Activated naive CD8-positive, alpha-beta T cell treated with anti-CD3 and anti-CD28 coated beads, Interleukin-2, amount 10 ng/mL, durations not matched to agents 7 days and 5 days (primary cell): ENCODE data around the gene HTRA2. TPM values are rescaled to one million over a fixed set of nuclear protein-coding genes. Genes with fewer than 3 reads are reported as not detected.

Experiments used
- ATAC-seq: fragments of 150-1000 bp; cut with Tn5 transposase; one replicate; pipeline ENCODE4 v1.10.0; 2021; ENCODE audit warnings: low read depth, moderate library complexity
- POLR2A ChIA-PET: fragments of 350-600 bp; sonication (Branson Sonifier 250); formaldehyde crosslinking; loops from one replicate; lab custom pipeline; 2021; ENCODE audit warnings: antibody characterized with exemption; lab: Charles Lee
- DNase-seq: peaks from one replicate; pipeline ENCODE4 v3.0.0; 2021
- H3K27ac Mint-ChIP-seq: one replicate; pipeline ENCODE4 v1.8.0; 2022; ENCODE audit warnings: mild to moderate bottlenecking, mixed read lengths
- H3K27me3 Mint-ChIP-seq: one replicate; pipeline ENCODE4 v1.8.0; 2022; ENCODE audit warnings: mild to moderate bottlenecking, moderate library complexity, mixed read lengths
- H3K36me3 Mint-ChIP-seq: one replicate; pipeline ENCODE4 v1.8.0; 2021; ENCODE audit warnings: mild to moderate bottlenecking, mixed read lengths
- H3K4me1 Mint-ChIP-seq: one replicate; pipeline ENCODE4 v1.8.0; 2021; ENCODE audit warnings: mixed read lengths
- H3K4me3 Mint-ChIP-seq: one replicate; pipeline ENCODE4 v1.8.0; 2022; ENCODE audit warnings: mild to moderate bottlenecking, moderate library complexity, mixed read lengths
- H3K9me3 Mint-ChIP-seq: one replicate; pipeline ENCODE4 v1.8.0; 2021; ENCODE audit warnings: mixed read lengths
- total RNA-seq, 2 experiments: library from RNA; stranded (reverse); gene quantifications; one replicate each; pipeline ENCODE4 v1.2.3, GENCODE V29; 2021

HTRA2 gene
- total RNA-seq, 2 experiments from 2014 or later, result 46.6 to 47.4 TPM

DNA sequence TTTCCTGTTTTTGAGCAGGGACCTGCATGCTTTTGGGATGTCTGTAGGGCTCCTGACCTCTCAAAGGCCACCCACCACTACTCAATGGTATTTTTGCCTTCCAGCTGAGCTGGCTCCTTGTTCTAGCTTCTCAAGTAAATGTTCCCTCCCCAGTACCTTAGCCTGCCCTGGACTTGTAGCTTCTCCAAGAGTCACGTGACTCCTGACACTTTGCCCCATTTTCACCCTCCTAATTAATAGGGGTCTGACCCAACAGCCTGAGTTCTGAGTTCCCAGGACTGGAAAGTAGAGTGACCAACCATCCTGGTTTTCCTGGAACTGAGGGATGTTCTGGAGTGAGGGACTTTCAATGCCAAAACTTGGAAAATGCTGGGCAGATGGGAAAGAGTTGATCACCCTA lies 34.3 kb upstream of the HTRA2 start:
- ATAC-seq, result no peak

DNA sequence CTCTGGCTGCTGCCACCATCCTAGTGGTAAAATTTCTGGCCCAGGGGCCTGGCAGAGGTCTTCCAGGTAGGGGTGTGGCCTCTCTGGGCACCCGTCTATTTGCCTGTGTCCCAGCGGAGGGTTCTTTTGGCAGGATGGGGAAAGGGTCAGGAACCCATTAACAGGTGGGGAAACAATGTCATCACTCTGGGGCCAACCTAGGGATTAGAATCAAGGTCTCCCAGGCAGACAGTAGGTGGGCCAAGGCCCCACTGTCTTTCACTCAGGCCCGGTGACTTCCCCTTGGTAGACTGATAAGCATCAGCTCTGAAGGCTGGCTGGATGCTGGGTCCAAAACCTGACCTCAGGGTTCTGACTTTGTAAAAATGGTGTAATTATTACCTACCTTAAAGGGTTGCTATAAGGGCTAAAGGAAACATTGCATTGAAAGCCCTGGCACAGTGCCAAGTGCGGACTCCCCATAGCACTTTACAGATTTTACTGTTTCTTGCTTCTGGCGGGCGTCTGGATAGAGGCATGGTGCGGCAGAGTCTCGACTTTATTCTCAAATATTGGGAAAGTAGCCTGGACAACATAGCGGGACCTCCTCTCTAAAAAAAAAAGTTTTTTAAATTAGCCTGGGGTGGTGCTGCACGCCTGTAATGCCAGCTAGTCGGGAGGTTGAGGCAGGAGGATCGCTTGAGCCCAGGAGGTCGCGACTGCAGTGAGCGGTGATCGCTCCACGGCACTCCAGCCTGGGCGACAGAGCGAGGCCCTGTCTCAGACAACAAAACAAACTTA lies 32.5 kb upstream of the HTRA2 start:
- H3K4me1 Mint-ChIP-seq, result peaks cover 23% of the 10 kb centered on the region
- peaks cover 6% of the 10 kb centered on the region for H3K36me3 Mint-ChIP-seq
- DNase-seq (no peak), ATAC-seq (no peak)
- peak overlapping the region; percentile 87 for H3K4me3 Mint-ChIP-seq
- H3K27me3 Mint-ChIP-seq, result peaks cover 47% of the 10 kb centered on the region
- POLR2A ChIA-PET, result interaction anchor here (1.2 to 3.2 kb wide), 4 partner anchors 10 to 33 kb away, joined by 4 to 12 read pairs (median 8); partner anchors contain the start of genes AUP1, CCDC142, HTRA2 and PCGF1
- H3K9me3 Mint-ChIP-seq, result no peaks in the 10 kb centered on the region
- H3K27ac Mint-ChIP-seq, result no peak overlapping the region

More for the DNA sequence above, 34.3 kb upstream of the HTRA2 start:
- peaks cover 32% of the 10 kb centered on the region for H3K27me3 Mint-ChIP-seq
- H3K36me3 Mint-ChIP-seq, result peaks cover 6% of the 10 kb centered on the region
- H3K4me1 Mint-ChIP-seq, result peaks cover 19% of the 10 kb centered on the region
- H3K4me3 Mint-ChIP-seq, result no peak overlapping the region
- no peaks in the 10 kb centered on the region for H3K9me3 Mint-ChIP-seq
- no peak for DNase-seq
- H3K27ac Mint-ChIP-seq, result no peak overlapping the region
- POLR2A ChIA-PET, result interaction anchor here (1.5 kb wide), 1 partner anchor 12 kb away, joined by 3 read pairs; the partner anchor contains the start of genes CCDC142 and TTC31

- H3K36me3 Mint-ChIP-seq, result peaks cover 3% of the 10 kb centered on the region
- peak overlapping the region; percentile 42 for H3K27ac Mint-ChIP-seq
- H3K4me3 Mint-ChIP-seq, result peak overlapping the region; percentile 87
- no peaks in the 10 kb centered on the region for H3K9me3 Mint-ChIP-seq
- DNase-seq (peak; percentile 64), ATAC-seq (peak; percentile 41)
- POLR2A ChIA-PET, result interaction anchor here (1.2 to 3.2 kb wide), 4 partner anchors 9 to 32 kb away, joined by 4 to 12 read pairs (median 8); partner anchors contain the start of genes AUP1, CCDC142, HTRA2 and PCGF1
- H3K27me3 Mint-ChIP-seq, result peaks cover 54% of the 10 kb centered on the region
- H3K4me1 Mint-ChIP-seq, result peaks cover 24% of the 10 kb centered on the region
These were observed 31.8 kb upstream of the HTRA2 start for GRCh38 chr2:74497777-74498499.

DNA sequence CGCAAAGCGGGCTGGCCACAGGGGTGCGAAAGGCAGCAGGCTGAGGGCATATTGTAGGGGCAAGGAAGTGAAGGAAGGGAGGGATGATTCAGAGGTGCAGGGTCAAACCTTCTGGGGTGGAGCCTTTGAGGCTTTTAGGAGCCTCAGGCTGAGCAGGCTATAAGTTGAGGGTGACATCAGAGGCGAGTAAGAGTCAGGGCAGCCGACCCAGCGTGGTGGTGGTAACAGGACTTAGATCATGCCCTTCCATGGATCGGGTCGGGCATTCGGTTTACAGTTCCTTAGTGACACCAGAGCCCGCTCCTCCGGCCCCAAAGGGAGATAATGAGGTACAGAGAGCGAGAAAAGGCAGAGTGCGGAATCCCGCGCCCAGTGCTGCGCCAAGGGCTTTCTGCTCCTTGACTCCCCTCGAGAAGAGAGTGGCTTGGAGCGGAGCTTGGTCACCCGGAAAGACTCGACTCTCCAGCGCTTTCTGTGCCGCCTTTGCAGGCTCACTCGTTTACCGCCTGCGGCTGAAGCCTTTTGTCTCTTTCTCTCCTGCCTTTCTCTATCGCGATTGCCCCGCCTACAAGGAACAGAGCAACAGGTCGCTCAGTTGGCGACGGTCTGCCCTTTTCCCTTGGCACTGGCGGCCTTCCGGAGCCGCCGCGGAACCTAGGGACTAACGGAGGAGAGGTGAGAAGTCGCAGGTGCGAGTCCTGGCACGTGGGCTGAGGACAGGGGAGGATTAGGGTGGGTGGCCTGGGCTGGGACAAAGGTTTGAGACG lies 31.1 kb upstream of the HTRA2 start:
- H3K36me3 Mint-ChIP-seq, result peaks cover 2% of the 10 kb centered on the region
- peak overlapping the region; percentile 42 for H3K27ac Mint-ChIP-seq

DNA sequence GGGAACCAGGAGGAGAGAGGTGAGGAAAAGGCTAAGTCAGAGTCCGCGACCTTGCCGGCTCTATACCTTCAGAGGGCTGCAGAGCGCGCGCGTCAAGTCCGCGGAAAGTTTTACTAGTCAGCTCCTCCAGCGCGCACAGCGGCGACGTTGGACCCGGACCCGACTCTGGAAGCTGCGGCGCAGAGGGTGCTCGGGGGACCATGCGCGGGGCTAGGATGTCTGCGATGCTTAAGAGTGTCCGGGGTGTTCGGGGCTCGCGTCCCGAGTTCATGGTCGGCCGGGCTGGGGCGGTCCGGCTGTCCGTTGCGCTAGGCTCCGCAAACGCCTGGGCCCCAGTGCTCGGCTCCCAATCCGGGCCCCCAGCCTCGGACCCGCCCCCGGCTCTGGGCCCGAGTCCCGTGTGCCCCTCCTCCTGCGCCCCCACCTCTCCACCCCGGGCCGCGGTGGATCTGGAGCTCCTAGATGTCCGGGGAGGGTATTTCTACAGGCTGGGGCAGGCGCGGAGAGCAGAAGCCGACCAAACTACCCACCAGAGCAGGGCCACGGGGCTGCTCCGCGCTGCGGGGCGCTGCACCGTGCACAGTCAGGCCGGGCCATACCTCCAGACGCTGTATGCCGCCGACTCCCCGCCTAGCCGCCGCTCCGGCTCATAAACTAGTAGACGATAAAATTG lies 30.3 kb upstream of the HTRA2 start, which contains the start of gene LBX2:
Gene LBX2 (minus strand): TSS at position 337 of the 673 bp plus-strand sequence. CDS start 66 bp downstream, at position 271.
- Mint-ChIP-seq H3K27me3 (peaks cover 54% of the 10 kb centered on the region), H3K9me3 (no peaks in the 10 kb centered on the region), H3K36me3 (peaks cover 2% of the 10 kb centered on the region), H3K4me3 (peak within 1 kb of the TSS; percentile 87), H3K27ac (peak within 1 kb of the TSS; percentile 42), H3K4me1 (peaks cover 27% of the 10 kb centered on the region)
- ATAC-seq, result peak; percentile 12
- POLR2A ChIA-PET, result interaction anchor here (0.7 to 3.2 kb wide), 4 partner anchors 16 to 30 kb away, joined by 3 to 12 read pairs (median 6); partner anchors contain the start of genes AUP1, CCDC142, HTRA2 and TTC31
- peak; percentile 46 for DNase-seq

More for the DNA sequence above, 31.1 kb upstream of the HTRA2 start:
- Mint-ChIP-seq H3K4me1 (peaks cover 26% of the 10 kb centered on the region), H3K9me3 (no peaks in the 10 kb centered on the region), H3K4me3 (peak overlapping the region; percentile 87), H3K27me3 (peaks cover 54% of the 10 kb centered on the region)
- POLR2A ChIA-PET, result interaction anchor here (1.2 to 3.2 kb wide), 5 partner anchors 8 to 31 kb away, joined by 4 to 12 read pairs (median 8); partner anchors contain the start of genes AUP1, CCDC142, HTRA2 and PCGF1
- peak; percentile 40 for ATAC-seq
- peak; percentile 61 for DNase-seq

DNA sequence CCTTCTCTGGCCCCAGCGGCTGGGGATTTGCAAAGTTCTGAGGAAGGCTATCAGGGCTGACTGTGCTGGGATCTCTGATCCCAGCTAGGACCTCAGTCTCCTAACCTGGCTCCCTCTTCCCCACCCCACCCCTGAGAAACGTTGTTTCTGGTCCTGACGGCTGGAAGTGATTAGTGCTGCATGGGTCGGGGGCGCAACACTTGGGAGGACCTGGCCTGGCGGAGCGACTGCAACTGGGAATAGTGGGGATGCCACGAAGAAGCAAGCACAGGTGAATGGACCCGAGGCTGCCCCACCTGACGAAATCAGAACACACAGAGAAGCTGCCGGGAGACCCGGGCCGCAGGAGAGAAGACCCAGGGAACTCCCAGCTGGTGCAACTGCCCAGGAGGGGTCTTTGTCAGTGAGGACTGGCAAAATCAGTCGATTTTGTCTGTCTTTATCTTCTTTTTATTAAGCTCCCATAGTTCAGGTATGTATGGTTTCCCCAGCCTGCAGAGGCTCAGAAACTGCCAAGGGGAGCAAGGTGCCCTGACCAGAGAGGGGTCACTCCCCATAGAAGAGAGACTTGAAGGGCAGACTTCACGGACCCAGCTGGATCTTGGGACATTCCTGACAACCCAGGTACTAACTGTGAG lies 29.7 kb upstream of the HTRA2 start:
- H3K27ac Mint-ChIP-seq, result no peak overlapping the region
- peaks cover 54% of the 10 kb centered on the region for H3K27me3 Mint-ChIP-seq
- DNase-seq (no peak), ATAC-seq (no peak)
- H3K9me3 Mint-ChIP-seq, result no peaks in the 10 kb centered on the region
- H3K36me3 Mint-ChIP-seq, result peaks cover 8% of the 10 kb centered on the region
- POLR2A ChIA-PET, result interaction anchor here (0.7 to 3.2 kb wide), 7 partner anchors 12 to 86 kb away, joined by 3 to 12 read pairs (median 4); partner anchors contain the start of genes AUP1, CCDC142, HTRA2 and TTC31
- H3K4me1 Mint-ChIP-seq, result peaks cover 32% of the 10 kb centered on the region
- peak overlapping the region; percentile 25 for H3K4me3 Mint-ChIP-seq

GRCh38 chr2:74500578-74500946 lies 29.2 kb upstream of the HTRA2 start:
- peaks cover 54% of the 10 kb centered on the region for H3K27me3 Mint-ChIP-seq
- H3K4me3 Mint-ChIP-seq, result no peak overlapping the region
- peaks cover 9% of the 10 kb centered on the region for H3K36me3 Mint-ChIP-seq
- DNase-seq (no peak), ATAC-seq (no peak)
- POLR2A ChIA-PET, result interaction anchor here (0.8 to 3.2 kb wide), 5 partner anchors 12 to 85 kb away, joined by 4 to 12 read pairs (median 4); partner anchors contain the start of genes AUP1, CCDC142, HTRA2 and TTC31
- H3K27ac Mint-ChIP-seq, result no peak overlapping the region
- no peaks in the 10 kb centered on the region for H3K9me3 Mint-ChIP-seq
- peaks cover 36% of the 10 kb centered on the region for H3K4me1 Mint-ChIP-seq

- H3K36me3 Mint-ChIP-seq, result peaks cover 10% of the 10 kb centered on the region
- ATAC-seq (no peak), DNase-seq (no peak)
- H3K9me3 Mint-ChIP-seq, result no peaks in the 10 kb centered on the region
- H3K4me3 Mint-ChIP-seq, result peak overlapping the region; percentile 79
- no peak overlapping the region for H3K27ac Mint-ChIP-seq
- peaks cover 41% of the 10 kb centered on the region for H3K4me1 Mint-ChIP-seq
- POLR2A ChIA-PET, result interaction anchor here (1.1 to 1.8 kb wide), 4 partner anchors 11 to 110 kb away, joined by 3 to 8 read pairs (median 4); partner anchors contain the start of genes AUP1 and HTRA2
- peaks cover 54% of the 10 kb centered on the region for H3K27me3 Mint-ChIP-seq
These were observed 28.2 kb upstream of the HTRA2 start for GRCh38 chr2:74501335-74502071.

DNA sequence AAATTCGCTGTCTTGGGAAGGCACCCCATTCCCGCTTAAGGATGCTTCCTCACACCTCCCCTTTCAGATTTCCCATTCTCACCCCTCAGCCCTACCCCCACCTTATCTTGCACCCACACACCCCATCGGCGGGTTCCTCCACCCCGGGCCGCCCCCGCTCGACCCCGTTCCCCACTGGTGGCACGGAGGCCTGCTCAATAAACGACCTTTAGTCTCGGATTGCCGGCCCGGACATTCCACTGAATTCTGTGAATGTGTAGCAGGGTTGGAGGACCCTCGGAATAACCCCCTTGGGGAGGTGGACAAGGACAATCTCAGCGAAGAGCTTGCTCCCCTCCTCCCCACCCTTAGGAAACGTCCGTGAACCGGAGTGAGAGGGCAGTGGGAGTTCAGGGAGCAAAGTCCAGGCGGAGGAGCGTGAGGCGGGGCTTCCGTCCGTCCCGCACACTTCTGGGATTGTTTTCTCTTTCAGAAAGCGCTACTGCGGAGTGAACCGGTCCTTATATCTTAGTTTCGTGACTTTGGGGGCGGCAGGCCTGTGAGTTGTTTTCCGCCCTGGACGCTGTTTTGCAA lies 27.5 kb upstream of the HTRA2 start:
- H3K4me3 Mint-ChIP-seq, result peak overlapping the region; percentile 79
- ATAC-seq (no peak), DNase-seq (no peak)
- peaks cover 52% of the 10 kb centered on the region for H3K27me3 Mint-ChIP-seq
- H3K9me3 Mint-ChIP-seq, result no peaks in the 10 kb centered on the region
- POLR2A ChIA-PET, result interaction anchor here (1.2 to 2.2 kb wide), 3 partner anchors 20 to 111 kb away, joined by 3 to 14 read pairs (median 8); partner anchors contain the start of genes AUP1, CCDC142, HTRA2 and TTC31
- peaks cover 13% of the 10 kb centered on the region for H3K36me3 Mint-ChIP-seq
- H3K27ac Mint-ChIP-seq, result peak overlapping the region; percentile 20
- peaks cover 44% of the 10 kb centered on the region for H3K4me1 Mint-ChIP-seq

DNA sequence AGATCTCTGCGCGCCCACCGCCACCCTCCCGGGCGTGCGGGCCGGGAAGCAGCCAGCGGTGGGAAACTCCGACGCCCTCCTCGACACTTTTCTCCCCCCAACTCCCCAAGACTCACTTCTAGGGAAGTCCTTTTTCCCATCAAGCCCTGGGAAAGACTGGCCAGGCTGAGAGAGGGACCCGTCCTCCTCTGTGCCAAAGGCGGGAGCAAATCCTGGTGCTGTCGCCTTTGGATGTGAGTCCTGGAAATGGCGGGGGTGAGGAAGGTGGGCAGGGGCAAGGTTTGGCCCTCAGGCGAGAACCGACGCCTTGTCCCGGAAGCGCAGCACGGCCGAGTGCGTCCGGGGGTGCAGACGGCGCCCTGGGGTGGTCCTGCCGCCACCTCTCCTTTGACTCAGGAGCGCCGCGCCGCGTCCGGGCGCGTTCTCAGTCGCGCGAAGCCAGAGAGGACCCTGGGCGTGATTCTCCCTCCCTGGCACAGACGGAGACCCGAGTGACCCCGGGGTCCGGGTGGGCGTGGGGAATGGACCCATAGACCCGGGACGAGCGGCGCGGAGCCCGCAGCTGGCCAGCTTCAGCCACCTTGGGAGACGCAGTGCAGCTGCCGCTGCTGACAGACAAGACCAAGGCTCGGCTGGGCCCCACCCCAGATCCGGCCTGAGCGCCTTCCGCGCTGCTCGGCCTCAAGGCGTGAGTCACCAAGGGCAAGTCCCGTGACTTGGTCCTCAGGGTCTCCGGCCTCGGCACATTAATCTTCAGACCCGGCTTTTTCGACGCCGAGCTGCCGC lies 26.8 kb upstream of the HTRA2 start:
- ATAC-seq (peak; percentile 28), DNase-seq (peak; percentile 76)
- Mint-ChIP-seq H3K36me3 (peaks cover 14% of the 10 kb centered on the region), H3K27me3 (peaks cover 46% of the 10 kb centered on the region), H3K27ac (peak overlapping the region; percentile 20), H3K4me3 (peak overlapping the region; percentile 79), H3K4me1 (peaks cover 40% of the 10 kb centered on the region), H3K9me3 (no peaks in the 10 kb centered on the region)
- POLR2A ChIA-PET, result interaction anchor here (0.9 to 2.2 kb wide), 5 partner anchors 12 to 45 kb away, joined by 3 to 14 read pairs (median 5); partner anchors contain the start of genes CCDC142, MRPL53, TLX2 and TTC31
